Esophagus squamous epithelium (tissue), 4 donors: Measurements from ENCODE around the gene TRMT10B.

ENCODE experiments used
- CTCF ChIP-seq, 6 experiments: fragments of 450-650 bp in 4 of 6; fragments of 200-600 bp in 2 of 6; sonication (generic) in 2 of 6; IDR thresholded peaks; one replicate each; pipeline ENCODE4 v1.5.1; 2016 to 2019; ENCODE audit warnings: antibody characterized with exemption in 6 of 6, mild to moderate bottlenecking in 4 of 6, moderate library complexity in 4 of 6
- POLR2A ChIP-seq, 4 donors: fragments of 450-650 bp; IDR thresholded peaks; one replicate each; pipeline ENCODE4 v1.6.1; 2017; ENCODE audit warnings: antibody characterized with exemption in 4 of 4, mild to moderate bottlenecking in 4 of 4, moderate library complexity in 3 of 4

DNA sequence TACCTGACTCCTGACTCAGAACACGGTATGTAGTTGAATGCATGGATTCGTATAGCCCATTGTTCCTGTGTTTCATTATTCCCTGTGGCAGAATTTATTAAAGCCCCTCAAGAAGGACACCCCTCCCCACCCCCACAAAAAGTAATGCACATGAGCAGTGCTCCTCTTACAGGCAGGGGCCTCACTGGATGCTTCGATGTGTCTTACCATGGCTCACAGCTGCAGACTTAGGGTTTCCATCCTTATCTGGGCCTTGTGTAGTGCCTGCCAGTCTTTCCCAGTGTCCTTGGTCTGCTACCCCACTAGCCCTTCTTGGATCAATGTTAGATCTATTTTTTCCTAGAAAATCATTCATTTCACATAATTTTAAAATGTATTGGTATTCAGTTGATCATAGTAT, 16.4 kb downstream of the TRMT10B start:
- no peak for TF ChIP-seq CTCF (IDR thresholded peaks at IDR 0.05)
- TF ChIP-seq POLR2A (IDR thresholded peaks at IDR 0.05) = no peak
